H1 (cell line): ENCODE results near the gene AOPEP. TPM values are rescaled to one million over a fixed set of nuclear protein-coding genes. Genes with fewer than 3 reads are reported as not detected.

Source experiments
- CBX5 ChIP-seq: fragments of 300-800, 300-1000 bp; sonication (generic); IDR thresholded peaks from 2 replicates; pipeline ENCODE4 v1.7.1; 2016; ENCODE audit warnings: antibody characterized with exemption, low read length, low read depth
- CEBPB ChIP-seq: IDR thresholded peaks from 2 replicates; pipeline ENCODE4 v1.6.1; 2012; ENCODE audit warnings: low read depth, low read length
- EZH2 ChIP-seq: fragments of 200-600 bp; sonication (generic); IDR thresholded peaks from 2 replicates; pipeline ENCODE4 v1.7.1; 2012; ENCODE audit warnings: low read depth, mild to moderate bottlenecking, moderate library complexity, low read length, inconsistent platforms; ENCODE audit not compliant: severe bottlenecking
- GABPA ChIP-seq: IDR thresholded peaks from 2 replicates; pipeline ENCODE4 v1.6.1; 2011; ENCODE audit warnings: mild to moderate bottlenecking, low read length, moderate library complexity, borderline replicate concordance; ENCODE audit not compliant: insufficient read depth
- RAD21 ChIP-seq, 2 experiments: IDR thresholded peaks in 1 of 2; conservative IDR thresholded peaks in 1 of 2; 2 replicates each; pipeline ENCODE4 v1.6.1; 2011; ENCODE audit warnings: low read depth in 2 of 2, low read length in 2 of 2, improper control_type of control experiment in 1 of 2, inconsistent platforms in 1 of 2, mild to moderate bottlenecking in 1 of 2, moderate library complexity in 1 of 2
- SAP30 ChIP-seq: fragments of 300-600 bp; sonication (generic); IDR thresholded peaks from 2 replicates; pipeline ENCODE4 v1.7.1; 2012; ENCODE audit warnings: low read length, moderate library complexity, mild to moderate bottlenecking, inconsistent platforms; ENCODE audit not compliant: insufficient read depth, insufficient replicate concordance
- polyA plus RNA-seq, 7 experiments: library from polyadenylated mRNA; depleted of rRNA in 3 of 7; stranded (reverse) in 5 of 7; unstranded in 2 of 7; fragments of >200 nt in 5 of 7; fragments of 200-250 nt in 2 of 7; gene quantifications; 1 replicate in 5 of 7; 2 replicates in 1 of 7; 4 replicates in 1 of 7; pipeline versions ENCODE4 v1.2.1 to v1.2.3, GENCODE V29; 2011 to 2013; ENCODE audit warnings: missing spikeins in 2 of 7, mixed read lengths in 2 of 7
- total RNA-seq: library from RNA; stranded (reverse); fragmentation: NEBNext Ultra II Directional; extraction: Animal tissue kit (Norgen Biotek cat#: 25700); gene quantifications from 2 replicates; pipeline ENCODE4 v1.2.1, GENCODE V29; 2021
- TF ChIP-seq, protein P1 (sequence below): fragments of 300-600 bp; sonication (generic); IDR thresholded peaks from 2 replicates; pipeline ENCODE4 v1.7.1; 2012; ENCODE audit warnings: low read length, moderate library complexity, mild to moderate bottlenecking, inconsistent platforms; ENCODE audit not compliant: insufficient replicate concordance
- TF ChIP-seq, protein P2 (sequence below): IDR thresholded peaks from 2 replicates; pipeline ENCODE4 v1.6.1; 2012; ENCODE audit warnings: inconsistent platforms

The AOPEP gene
- total and polyA plus RNA-seq, 2 of the 8 experiments (the other 6 are each of a cell fraction or from before 2014, with no cell fraction given), result 6.1 to 14.3 TPM

DNA sequence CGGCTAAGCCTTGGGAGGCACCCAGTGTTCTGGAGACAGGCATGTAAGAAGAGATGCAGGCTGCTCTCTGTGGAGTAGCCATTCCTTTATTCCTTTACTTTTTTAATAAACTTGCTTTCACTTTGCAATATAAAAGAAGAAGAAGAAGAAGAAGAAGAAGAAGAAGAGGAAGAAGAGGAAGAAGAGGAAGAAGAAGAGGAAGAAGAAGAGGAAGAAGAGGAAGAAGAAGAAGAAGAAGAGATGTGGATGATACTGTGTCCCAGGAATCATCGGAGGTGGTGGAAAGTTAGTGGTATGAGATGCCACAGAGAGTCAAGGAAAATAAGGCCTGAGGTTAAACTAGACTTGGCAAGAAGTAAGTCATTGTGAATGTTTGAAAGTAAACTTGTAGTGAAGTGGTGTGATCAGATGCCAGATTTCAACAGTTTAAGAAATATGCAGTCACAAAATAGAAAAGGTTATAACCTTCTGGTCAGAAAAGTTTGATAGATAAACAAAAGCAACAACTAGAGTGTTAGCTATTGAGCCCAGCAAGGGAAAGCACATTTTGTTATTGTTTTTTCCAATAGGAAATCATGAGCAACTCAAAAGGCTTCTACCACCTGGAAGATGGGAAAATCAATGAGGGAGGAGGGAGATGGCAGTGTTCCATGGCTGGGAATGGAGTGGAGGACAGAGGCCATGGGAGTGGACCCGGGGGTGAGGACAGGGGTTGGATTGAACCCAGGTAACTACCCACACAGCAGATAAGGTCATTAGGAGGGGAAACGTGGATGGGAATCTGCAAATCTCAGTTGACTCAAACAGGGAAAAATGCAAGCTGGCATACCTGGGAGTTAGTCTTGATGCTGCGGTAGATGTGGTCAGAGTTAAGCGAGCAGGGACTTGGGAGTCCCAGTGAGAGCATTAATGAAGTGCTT is 16.8 kb downstream of the AOPEP start (continued):
- TF ChIP-seq, protein P1, sequence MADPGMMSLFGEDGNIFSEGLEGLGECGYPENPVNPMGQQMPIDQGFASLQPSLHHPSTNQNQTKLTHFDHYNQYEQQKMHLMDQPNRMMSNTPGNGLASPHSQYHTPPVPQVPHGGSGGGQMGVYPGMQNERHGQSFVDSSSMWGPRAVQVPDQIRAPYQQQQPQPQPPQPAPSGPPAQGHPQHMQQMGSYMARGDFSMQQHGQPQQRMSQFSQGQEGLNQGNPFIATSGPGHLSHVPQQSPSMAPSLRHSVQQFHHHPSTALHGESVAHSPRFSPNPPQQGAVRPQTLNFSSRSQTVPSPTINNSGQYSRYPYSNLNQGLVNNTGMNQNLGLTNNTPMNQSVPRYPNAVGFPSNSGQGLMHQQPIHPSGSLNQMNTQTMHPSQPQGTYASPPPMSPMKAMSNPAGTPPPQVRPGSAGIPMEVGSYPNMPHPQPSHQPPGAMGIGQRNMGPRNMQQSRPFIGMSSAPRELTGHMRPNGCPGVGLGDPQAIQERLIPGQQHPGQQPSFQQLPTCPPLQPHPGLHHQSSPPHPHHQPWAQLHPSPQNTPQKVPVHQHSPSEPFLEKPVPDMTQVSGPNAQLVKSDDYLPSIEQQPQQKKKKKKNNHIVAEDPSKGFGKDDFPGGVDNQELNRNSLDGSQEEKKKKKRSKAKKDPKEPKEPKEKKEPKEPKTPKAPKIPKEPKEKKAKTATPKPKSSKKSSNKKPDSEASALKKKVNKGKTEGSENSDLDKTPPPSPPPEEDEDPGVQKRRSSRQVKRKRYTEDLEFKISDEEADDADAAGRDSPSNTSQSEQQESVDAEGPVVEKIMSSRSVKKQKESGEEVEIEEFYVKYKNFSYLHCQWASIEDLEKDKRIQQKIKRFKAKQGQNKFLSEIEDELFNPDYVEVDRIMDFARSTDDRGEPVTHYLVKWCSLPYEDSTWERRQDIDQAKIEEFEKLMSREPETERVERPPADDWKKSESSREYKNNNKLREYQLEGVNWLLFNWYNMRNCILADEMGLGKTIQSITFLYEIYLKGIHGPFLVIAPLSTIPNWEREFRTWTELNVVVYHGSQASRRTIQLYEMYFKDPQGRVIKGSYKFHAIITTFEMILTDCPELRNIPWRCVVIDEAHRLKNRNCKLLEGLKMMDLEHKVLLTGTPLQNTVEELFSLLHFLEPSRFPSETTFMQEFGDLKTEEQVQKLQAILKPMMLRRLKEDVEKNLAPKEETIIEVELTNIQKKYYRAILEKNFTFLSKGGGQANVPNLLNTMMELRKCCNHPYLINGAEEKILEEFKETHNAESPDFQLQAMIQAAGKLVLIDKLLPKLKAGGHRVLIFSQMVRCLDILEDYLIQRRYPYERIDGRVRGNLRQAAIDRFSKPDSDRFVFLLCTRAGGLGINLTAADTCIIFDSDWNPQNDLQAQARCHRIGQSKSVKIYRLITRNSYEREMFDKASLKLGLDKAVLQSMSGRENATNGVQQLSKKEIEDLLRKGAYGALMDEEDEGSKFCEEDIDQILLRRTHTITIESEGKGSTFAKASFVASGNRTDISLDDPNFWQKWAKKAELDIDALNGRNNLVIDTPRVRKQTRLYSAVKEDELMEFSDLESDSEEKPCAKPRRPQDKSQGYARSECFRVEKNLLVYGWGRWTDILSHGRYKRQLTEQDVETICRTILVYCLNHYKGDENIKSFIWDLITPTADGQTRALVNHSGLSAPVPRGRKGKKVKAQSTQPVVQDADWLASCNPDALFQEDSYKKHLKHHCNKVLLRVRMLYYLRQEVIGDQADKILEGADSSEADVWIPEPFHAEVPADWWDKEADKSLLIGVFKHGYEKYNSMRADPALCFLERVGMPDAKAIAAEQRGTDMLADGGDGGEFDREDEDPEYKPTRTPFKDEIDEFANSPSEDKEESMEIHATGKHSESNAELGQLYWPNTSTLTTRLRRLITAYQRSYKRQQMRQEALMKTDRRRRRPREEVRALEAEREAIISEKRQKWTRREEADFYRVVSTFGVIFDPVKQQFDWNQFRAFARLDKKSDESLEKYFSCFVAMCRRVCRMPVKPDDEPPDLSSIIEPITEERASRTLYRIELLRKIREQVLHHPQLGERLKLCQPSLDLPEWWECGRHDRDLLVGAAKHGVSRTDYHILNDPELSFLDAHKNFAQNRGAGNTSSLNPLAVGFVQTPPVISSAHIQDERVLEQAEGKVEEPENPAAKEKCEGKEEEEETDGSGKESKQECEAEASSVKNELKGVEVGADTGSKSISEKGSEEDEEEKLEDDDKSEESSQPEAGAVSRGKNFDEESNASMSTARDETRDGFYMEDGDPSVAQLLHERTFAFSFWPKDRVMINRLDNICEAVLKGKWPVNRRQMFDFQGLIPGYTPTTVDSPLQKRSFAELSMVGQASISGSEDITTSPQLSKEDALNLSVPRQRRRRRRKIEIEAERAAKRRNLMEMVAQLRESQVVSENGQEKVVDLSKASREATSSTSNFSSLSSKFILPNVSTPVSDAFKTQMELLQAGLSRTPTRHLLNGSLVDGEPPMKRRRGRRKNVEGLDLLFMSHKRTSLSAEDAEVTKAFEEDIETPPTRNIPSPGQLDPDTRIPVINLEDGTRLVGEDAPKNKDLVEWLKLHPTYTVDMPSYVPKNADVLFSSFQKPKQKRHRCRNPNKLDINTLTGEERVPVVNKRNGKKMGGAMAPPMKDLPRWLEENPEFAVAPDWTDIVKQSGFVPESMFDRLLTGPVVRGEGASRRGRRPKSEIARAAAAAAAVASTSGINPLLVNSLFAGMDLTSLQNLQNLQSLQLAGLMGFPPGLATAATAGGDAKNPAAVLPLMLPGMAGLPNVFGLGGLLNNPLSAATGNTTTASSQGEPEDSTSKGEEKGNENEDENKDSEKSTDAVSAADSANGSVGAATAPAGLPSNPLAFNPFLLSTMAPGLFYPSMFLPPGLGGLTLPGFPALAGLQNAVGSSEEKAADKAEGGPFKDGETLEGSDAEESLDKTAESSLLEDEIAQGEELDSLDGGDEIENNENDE, result no peak
- TF ChIP-seq EZH2 (no peak), CEBPB (no peak), GABPA (no peak), SAP30 (no peak), RAD21 (IDR thresholded peaks at IDR 0.05 in 1 of 2, conservative IDR thresholded peaks at IDR 0.05 in 1 of 2; ENCODE audit: low read depth in 2 of 2, low read length in 2 of 2) (no peak), CBX5 (no peak)
- TF ChIP-seq, protein P2, sequence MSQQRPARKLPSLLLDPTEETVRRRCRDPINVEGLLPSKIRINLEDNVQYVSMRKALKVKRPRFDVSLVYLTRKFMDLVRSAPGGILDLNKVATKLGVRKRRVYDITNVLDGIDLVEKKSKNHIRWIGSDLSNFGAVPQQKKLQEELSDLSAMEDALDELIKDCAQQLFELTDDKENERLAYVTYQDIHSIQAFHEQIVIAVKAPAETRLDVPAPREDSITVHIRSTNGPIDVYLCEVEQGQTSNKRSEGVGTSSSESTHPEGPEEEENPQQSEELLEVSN, result no peak
